Liver (tissue), 9 donors: ENCODE data around the gene KDM5A. TPM values are rescaled to one million over a fixed set of nuclear protein-coding genes. Genes with fewer than 3 reads are reported as not detected.

Experiments
- DNase-seq: peaks from one replicate; pipeline ENCODE4 v3.0.0-alpha.2; 2017; ENCODE audit warnings: low spot score
- H3K27ac ChIP-seq, 2 donors: one replicate each; pipeline ENCODE4 v1.7.0; 2013; ENCODE audit warnings: inconsistent platforms in 2 of 2, low read length in 2 of 2, control low read depth in 1 of 2, low read depth in 1 of 2, mild to moderate bottlenecking in 1 of 2
- H3K27me3 ChIP-seq, 4 donors: one replicate each; pipeline versions ENCODE4 v1.6.1 to v1.7.0; 2013; ENCODE audit warnings: low read length in 3 of 4, inconsistent platforms in 1 of 4, mild to moderate bottlenecking in 1 of 4, moderate library complexity in 1 of 4; ENCODE audit not compliant: control insufficient read depth in 4 of 4, insufficient read depth in 4 of 4
- H3K36me3 ChIP-seq, 4 donors: one replicate each; pipeline versions ENCODE4 v1.6.1 to v1.7.0; 2013; ENCODE audit warnings: low read length in 3 of 4, mild to moderate bottlenecking in 3 of 4, low read depth in 1 of 4, moderate library complexity in 1 of 4; ENCODE audit not compliant: control insufficient read depth in 4 of 4, insufficient read depth in 3 of 4
- H3K4me1 ChIP-seq, 4 donors: one replicate each; pipeline versions ENCODE4 v1.6.1 to v1.7.0; 2013; ENCODE audit warnings: low read length in 3 of 4, mild to moderate bottlenecking in 3 of 4, moderate library complexity in 1 of 4; ENCODE audit not compliant: control insufficient read depth in 4 of 4, insufficient read depth in 4 of 4
- H3K4me3 ChIP-seq, 3 donors: one replicate each; pipeline versions ENCODE4 v1.6.1 to v1.7.0; 2013; ENCODE audit warnings: low read length in 3 of 3, control low read depth in 1 of 3, low read depth in 1 of 3, mild to moderate bottlenecking in 1 of 3
- H3K9ac ChIP-seq, 2 donors: one replicate each; pipeline ENCODE4 v1.7.0; 2013; ENCODE audit warnings: low read length in 2 of 2, mild to moderate bottlenecking in 2 of 2, moderate library complexity in 2 of 2, control low read depth in 1 of 2, low read depth in 1 of 2
- H3K9me3 ChIP-seq, 4 donors: one replicate each; pipeline versions ENCODE4 v1.6.1 to v1.7.0; 2013; ENCODE audit warnings: low read length in 3 of 4; ENCODE audit not compliant: control insufficient read depth in 4 of 4
- EGR1 ChIP-seq, 2 donors: IDR thresholded peaks; 2 replicates each; pipeline ENCODE4 v1.6.1; 2016 to 2018; ENCODE audit warnings: antibody characterized with exemption in 2 of 2, low read depth in 2 of 2
- FOXA1 ChIP-seq: IDR thresholded peaks from 2 replicates; pipeline ENCODE4 v1.6.1; 2016; ENCODE audit warnings: antibody characterized with exemption
- FOXA2 ChIP-seq: IDR thresholded peaks from 2 replicates; pipeline ENCODE4 v1.6.1; 2016; ENCODE audit warnings: antibody characterized with exemption
- GABPA ChIP-seq, 2 donors: IDR thresholded peaks in 1 of 2; conservative IDR thresholded peaks in 1 of 2; 2 replicates each; pipeline ENCODE4 v1.6.1; 2016; ENCODE audit warnings: antibody characterized with exemption in 2 of 2, mild to moderate bottlenecking in 1 of 2, moderate library complexity in 1 of 2
- HNF4A ChIP-seq, 2 donors: conservative IDR thresholded peaks; 2 replicates each; pipeline ENCODE4 v1.6.1; 2016; ENCODE audit warnings: antibody characterized with exemption in 2 of 2, mild to moderate bottlenecking in 2 of 2
- HNF4G ChIP-seq: IDR thresholded peaks from 2 replicates; pipeline ENCODE4 v1.6.1; 2016; ENCODE audit warnings: antibody characterized with exemption
- JUND ChIP-seq, 2 donors: IDR thresholded peaks; 2 replicates each; pipeline ENCODE4 v1.6.1; 2016; ENCODE audit warnings: antibody characterized with exemption in 2 of 2
- NR2F2 ChIP-seq: IDR thresholded peaks from 2 replicates; pipeline ENCODE4 v1.6.1; 2016; ENCODE audit warnings: antibody characterized with exemption
- RAD21 ChIP-seq, 2 donors: IDR thresholded peaks; 2 replicates each; pipeline ENCODE4 v1.6.1; 2016; ENCODE audit warnings: antibody characterized with exemption in 2 of 2, mild to moderate bottlenecking in 2 of 2
- REST ChIP-seq: IDR thresholded peaks from 2 replicates; pipeline ENCODE4 v1.6.1; 2016; ENCODE audit warnings: antibody characterized with exemption, mild to moderate bottlenecking
- SP1 ChIP-seq: IDR thresholded peaks from 2 replicates; pipeline ENCODE4 v1.6.1; 2018; ENCODE audit warnings: antibody characterized with exemption, mild to moderate bottlenecking
- TAF1 ChIP-seq: conservative IDR thresholded peaks from 2 replicates; pipeline ENCODE4 v1.6.1; 2016; ENCODE audit warnings: antibody characterized with exemption, mild to moderate bottlenecking
- WGBS: extraction: QIAGEN DNeasy Blood & Tissue Kit; methylation state at CpG from one replicate; pipeline ENCODE4 v1.1.7; 2013; 5-methylcytosine and 5-hydroxymethylcytosine counted together
- polyA plus RNA-seq, 2 donors: library from polyadenylated mRNA; stranded (reverse) in 1 of 2; unstranded in 1 of 2; fragments of 200-250 nt in 1 of 2; fragments of >200 nt in 1 of 2; fragmentation: Nextera tagmentation in 1 of 2; extraction: Ambion mirVana in 1 of 2; gene quantifications; one replicate each; pipeline versions ENCODE4 v1.2.1 to v1.2.3, GENCODE V29; 2013 to 2015
- total RNA-seq, 2 donors: library from RNA; depleted of rRNA; stranded (reverse); fragments of >200 nt; gene quantifications; one replicate each; pipeline ENCODE4 v1.2.3, GENCODE V29; 2014
- TF ChIP-seq, protein P1 (sequence below): IDR thresholded peaks from 2 replicates; pipeline ENCODE4 v1.6.1; 2016; ENCODE audit warnings: antibody characterized with exemption
- TF ChIP-seq, protein P2 (sequence below): fragments of 150-350 bp; IDR thresholded peaks from 2 replicates; pipeline ENCODE4 v1.5.1; 2017; ENCODE audit warnings: improper control_type of control experiment, low read depth, low read length; ENCODE audit not compliant: missing input control
- TF ChIP-seq, protein P3 (sequence below): IDR thresholded peaks from 2 replicates; pipeline ENCODE4 v1.6.1; 2016; ENCODE audit warnings: antibody characterized with exemption
- donor health status: healthy.
- donor health status: healthy.
- donor health status: healthy.
- donor health status: healthy.
- donor health status: healthy.

KDM5A gene
- total and polyA plus RNA-seq, 4 donors = 7.2 to 33.7 (median 23.6) TPM

DNA sequence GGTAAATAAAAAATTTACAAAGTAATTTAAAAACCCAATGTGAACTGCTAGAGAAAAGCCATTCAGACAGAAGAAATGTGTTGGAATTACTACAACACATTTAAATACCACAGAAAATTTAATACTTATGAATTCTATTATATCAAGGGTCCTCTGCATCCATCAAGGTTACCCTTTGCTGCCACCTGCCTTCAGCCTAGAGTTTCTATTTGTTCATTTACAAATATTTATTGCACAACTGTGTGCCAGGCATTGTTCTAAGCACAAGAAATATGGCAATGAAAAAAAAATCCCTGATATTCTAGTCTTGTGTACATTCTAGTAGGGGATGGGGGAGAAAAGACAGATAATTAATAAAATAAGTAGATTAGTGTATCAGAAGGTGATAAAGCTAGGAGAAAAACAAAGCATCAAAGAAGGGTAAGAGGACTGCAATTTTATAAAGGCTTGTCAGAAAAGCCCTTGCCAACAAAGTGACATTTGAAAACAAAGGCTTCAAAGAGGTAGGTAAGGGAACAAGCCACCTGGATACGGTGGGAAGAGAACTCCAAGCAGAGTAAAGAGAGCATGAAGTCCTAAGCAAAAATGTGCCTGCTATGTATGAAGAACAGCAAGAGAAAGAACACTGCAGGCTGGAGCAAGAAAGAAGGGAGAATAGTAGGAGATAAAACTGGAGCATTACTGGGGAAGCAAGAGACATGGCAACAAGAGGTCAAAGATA, 67.4 kb downstream of the KDM5A start:
- DNase-seq = no peak
- WGBS = 50% methylated on average over 1 of the region's 1 CpG
- Histone ChIP-seq H3K27ac (no peak overlapping the region), H3K36me3 (peaks cover 7 to 58% (median 45%) of the 10 kb centered on the region in 4 donors), H3K9ac (no peak overlapping the region), H3K27me3 (no peaks in the 10 kb centered on the region), H3K4me1 (peaks cover 3 to 11% (median 8%) of the 10 kb centered on the region in 4 donors), H3K4me3 (no peak overlapping the region), H3K9me3 (no peaks in the 10 kb centered on the region)
- no peak for TF ChIP-seq FOXA1
- TF ChIP-seq, protein P1, sequence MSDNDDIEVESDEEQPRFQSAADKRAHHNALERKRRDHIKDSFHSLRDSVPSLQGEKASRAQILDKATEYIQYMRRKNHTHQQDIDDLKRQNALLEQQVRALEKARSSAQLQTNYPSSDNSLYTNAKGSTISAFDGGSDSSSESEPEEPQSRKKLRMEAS = no peak
- no peak for TF ChIP-seq REST
- no peak for TF ChIP-seq HNF4A (conservative IDR thresholded peaks at IDR 0.05)
- TF ChIP-seq, protein P2, sequence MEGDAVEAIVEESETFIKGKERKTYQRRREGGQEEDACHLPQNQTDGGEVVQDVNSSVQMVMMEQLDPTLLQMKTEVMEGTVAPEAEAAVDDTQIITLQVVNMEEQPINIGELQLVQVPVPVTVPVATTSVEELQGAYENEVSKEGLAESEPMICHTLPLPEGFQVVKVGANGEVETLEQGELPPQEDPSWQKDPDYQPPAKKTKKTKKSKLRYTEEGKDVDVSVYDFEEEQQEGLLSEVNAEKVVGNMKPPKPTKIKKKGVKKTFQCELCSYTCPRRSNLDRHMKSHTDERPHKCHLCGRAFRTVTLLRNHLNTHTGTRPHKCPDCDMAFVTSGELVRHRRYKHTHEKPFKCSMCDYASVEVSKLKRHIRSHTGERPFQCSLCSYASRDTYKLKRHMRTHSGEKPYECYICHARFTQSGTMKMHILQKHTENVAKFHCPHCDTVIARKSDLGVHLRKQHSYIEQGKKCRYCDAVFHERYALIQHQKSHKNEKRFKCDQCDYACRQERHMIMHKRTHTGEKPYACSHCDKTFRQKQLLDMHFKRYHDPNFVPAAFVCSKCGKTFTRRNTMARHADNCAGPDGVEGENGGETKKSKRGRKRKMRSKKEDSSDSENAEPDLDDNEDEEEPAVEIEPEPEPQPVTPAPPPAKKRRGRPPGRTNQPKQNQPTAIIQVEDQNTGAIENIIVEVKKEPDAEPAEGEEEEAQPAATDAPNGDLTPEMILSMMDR = peak; percentile 51
- no peak for TF ChIP-seq FOXA2
- no peak for TF ChIP-seq NR2F2
- TF ChIP-seq SP1 = no peak
- no peak for TF ChIP-seq GABPA (IDR thresholded peaks at IDR 0.05 in 1 of 2, conservative IDR thresholded peaks at IDR 0.05 in 1 of 2)
- peak; percentile 72 to 77 for TF ChIP-seq RAD21 (IDR thresholded peaks at IDR 0.05)
- TF ChIP-seq, protein P3, sequence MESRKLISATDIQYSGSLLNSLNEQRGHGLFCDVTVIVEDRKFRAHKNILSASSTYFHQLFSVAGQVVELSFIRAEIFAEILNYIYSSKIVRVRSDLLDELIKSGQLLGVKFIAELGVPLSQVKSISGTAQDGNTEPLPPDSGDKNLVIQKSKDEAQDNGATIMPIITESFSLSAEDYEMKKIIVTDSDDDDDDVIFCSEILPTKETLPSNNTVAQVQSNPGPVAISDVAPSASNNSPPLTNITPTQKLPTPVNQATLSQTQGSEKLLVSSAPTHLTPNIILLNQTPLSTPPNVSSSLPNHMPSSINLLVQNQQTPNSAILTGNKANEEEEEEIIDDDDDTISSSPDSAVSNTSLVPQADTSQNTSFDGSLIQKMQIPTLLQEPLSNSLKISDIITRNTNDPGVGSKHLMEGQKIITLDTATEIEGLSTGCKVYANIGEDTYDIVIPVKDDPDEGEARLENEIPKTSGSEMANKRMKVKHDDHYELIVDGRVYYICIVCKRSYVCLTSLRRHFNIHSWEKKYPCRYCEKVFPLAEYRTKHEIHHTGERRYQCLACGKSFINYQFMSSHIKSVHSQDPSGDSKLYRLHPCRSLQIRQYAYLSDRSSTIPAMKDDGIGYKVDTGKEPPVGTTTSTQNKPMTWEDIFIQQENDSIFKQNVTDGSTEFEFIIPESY = no peak
- TF ChIP-seq EGR1 (IDR thresholded peaks at IDR 0.05; ENCODE audit: low read depth in 2 of 2) = no peak

- Histone ChIP-seq H3K27me3 (no peaks in the 10 kb centered on the region), H3K9ac (no peak overlapping the region), H3K9me3 (no peaks in the 10 kb centered on the region), H3K4me3 (no peak overlapping the region), H3K4me1 (peaks cover 0 to 4% (median 0%) of the 10 kb centered on the region in 4 donors), H3K27ac (no peak overlapping the region), H3K36me3 (peaks cover 7 to 77% (median 55%) of the 10 kb centered on the region in 4 donors)
- TF ChIP-seq EGR1 (IDR thresholded peaks at IDR 0.05; ENCODE audit: low read depth in 2 of 2) = no peak
- TF ChIP-seq SP1 = no peak
- TF ChIP-seq GABPA (IDR thresholded peaks at IDR 0.05 in 1 of 2, conservative IDR thresholded peaks at IDR 0.05 in 1 of 2) = no peak
- no peak for TF ChIP-seq JUND (IDR thresholded peaks at IDR 0.05)
- TF ChIP-seq FOXA1 = no peak
- TF ChIP-seq HNF4A (conservative IDR thresholded peaks at IDR 0.05) = no peak
- TF ChIP-seq, protein P1 = no peak
- TF ChIP-seq HNF4G = no peak
- no peak for TF ChIP-seq FOXA2
- no peak for TF ChIP-seq NR2F2
- TF ChIP-seq, protein P3 = no peak
- no peak for TF ChIP-seq TAF1
- 81% methylated on average over 9 of the region's 9 CpGs for WGBS
- no peak for DNase-seq
Observed at GRCh38 chr12:318759-319515, 70.2 kb downstream of the KDM5A start.
